Stimulated activated CD8-positive, alpha-beta memory T cell treated with anti-CD3 and anti-CD28 coated beads, Interleukin-12 subunit alpha, Interleukin-12 subunit beta, amount 100 ng/mL, for 4 hours (primary cell): ENCODE results near the gene SBNO2.

ENCODE experiments used
- DNase-seq: peaks from one replicate; pipeline ENCODE4 v3.0.0-alpha.2; 2020; ENCODE audit warnings: low read depth

SBNO2 gene

DNA sequence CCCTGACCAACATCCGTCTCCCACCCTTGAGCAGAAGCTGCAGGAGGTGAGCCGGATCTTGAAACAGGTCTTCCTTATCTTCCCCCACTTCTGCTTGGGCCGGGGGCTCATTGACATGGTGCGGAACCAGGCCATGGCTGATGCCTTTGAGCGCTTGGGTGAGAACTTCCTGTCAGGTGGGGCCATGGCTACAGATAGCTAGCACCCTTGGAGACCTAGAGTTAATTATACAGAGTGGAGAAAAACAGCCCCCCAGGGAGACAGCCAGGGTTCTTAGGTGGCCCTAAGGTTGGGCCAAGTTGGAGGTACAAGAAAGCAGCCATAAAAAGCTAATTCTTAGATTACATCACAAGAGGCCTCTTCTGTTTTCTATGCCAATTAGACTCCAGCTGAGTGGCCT is 116.0 kb downstream of the SBNO2 start:
- no peak for DNase-seq
